ENCODE results near the gene LPIN2.

GRCh38 chr18:3036108-3036507, 23.2 kb upstream of the LPIN2 start:
- TF ChIP-seq, protein P1, sequence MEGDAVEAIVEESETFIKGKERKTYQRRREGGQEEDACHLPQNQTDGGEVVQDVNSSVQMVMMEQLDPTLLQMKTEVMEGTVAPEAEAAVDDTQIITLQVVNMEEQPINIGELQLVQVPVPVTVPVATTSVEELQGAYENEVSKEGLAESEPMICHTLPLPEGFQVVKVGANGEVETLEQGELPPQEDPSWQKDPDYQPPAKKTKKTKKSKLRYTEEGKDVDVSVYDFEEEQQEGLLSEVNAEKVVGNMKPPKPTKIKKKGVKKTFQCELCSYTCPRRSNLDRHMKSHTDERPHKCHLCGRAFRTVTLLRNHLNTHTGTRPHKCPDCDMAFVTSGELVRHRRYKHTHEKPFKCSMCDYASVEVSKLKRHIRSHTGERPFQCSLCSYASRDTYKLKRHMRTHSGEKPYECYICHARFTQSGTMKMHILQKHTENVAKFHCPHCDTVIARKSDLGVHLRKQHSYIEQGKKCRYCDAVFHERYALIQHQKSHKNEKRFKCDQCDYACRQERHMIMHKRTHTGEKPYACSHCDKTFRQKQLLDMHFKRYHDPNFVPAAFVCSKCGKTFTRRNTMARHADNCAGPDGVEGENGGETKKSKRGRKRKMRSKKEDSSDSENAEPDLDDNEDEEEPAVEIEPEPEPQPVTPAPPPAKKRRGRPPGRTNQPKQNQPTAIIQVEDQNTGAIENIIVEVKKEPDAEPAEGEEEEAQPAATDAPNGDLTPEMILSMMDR (optimal IDR thresholded peaks at IDR 0.05 in 1 of 3, IDR thresholded peaks at IDR 0.05 in 1 of 3, conservative IDR thresholded peaks at IDR 0.05 in 1 of 3; ENCODE audit: extremely low read depth in 1 of 3, insufficient read depth in 2 of 3, low read length in 3 of 3), result no peak
- no peak for TF ChIP-seq EZH2 (IDR thresholded peaks at IDR 0.05; ENCODE audit: low read length)

All from keratinocyte (primary cell).